NOMO-1 treated with dmso at 0.1 percent for 144 hours (cell line): Measurements from ENCODE around the gene FAM3D.

Experiments used
- DNase-seq: peaks from one replicate; lab custom pipeline; 2025; ENCODE audit not compliant: unreplicated experiment; lab: John Stamatoyannopoulos, UW

FAM3D gene

DNA sequence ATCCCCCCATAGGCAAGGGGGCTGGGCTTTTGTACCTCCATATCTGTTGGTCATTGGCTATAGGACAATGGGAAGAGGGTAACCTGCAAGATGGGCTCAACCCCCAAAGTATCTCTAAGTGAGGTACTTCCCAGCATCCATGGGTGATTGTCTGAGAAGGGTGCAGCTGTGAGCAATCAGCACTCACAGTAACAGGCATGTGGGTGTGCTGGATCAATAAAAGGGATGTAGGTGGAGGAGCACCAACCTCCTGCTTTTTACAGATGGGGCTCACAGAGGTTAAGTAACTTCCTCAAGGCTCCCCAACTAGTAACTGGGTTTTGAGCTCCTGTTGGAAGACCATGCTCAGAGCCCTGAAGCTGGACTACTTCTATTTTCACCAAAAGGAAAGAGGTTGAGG, 63.0 kb downstream of the FAM3D start:
- no peak for DNase-seq

DNA sequence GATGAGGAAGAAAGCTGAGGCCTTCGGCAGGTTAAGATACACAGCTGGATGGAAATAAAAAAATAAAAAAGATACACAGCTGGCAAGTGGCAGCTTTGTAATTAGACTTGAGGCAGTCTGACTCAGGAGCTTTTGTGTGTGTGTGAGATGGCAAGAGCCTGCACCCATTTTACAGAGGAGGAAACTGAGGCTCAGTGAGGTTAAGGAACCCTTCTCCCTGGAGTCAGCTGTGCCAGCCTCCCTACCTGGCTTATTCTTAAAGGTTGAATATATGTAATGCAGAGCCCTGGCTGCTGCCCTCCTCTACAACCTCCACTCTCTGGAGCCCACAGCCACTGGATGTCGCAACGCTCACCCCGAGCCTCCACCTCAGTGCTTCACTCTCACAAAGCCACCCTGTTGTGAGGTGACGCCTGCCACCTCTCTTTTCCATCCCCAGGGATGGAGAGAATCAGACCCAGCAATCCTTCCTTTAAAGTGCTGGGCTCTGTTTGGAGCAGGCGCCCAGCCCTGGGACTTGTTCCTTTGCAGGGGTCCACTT, 68.7 kb downstream of the FAM3D start:
- DNase-seq: no peak

DNA sequence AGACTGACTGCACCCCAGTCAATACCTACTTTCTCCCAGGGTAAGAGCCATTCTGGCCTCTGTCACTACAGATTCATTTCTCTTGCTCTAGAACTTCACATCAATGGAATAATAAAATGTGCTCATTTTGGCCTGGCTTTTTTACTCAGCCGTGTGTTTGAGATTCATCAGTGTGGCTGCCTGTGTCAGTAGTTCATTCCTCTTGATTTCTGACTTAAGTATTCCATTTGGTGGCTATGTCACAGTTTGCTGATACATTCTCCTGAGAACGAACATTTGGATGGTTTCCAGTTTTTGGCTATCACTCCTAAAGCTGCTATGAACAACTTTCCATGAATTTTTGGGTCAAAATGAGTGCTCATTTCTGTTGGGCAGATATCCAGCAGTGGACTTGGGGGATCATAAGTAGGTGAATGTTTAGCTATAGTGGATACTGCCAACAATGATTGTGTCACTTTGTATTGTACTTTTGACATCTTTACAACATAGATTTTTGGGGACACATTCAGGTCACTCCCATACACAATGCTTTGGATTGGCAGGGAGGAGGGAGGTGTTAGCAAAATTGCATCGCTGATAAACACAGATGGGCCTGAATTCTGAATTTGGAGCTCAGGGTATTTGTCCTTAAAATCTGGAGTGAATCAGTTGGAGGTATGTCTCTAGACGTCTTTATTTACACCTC, 69.6 kb downstream of the FAM3D start:
- no peak for DNase-seq

DNA sequence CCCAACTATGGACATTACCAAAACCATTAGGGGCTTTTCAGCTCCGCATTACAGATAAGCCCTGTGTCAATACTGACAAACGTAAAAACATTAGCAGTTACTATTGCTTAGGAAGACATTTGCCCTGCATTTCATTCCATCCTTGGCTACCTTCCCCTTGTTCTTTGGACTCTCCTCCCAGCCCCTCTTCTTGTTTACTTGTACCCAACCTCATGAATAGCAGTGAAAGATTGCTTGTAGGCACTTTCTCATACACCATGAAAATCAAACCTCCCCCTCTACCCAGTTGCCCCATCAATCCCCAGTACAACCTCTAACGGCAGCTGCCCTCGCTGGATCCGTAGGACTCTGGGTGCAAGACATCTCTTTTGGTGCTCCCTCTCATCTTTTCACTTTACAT, 72.5 kb downstream of the FAM3D start:
- no peak for DNase-seq

DNA sequence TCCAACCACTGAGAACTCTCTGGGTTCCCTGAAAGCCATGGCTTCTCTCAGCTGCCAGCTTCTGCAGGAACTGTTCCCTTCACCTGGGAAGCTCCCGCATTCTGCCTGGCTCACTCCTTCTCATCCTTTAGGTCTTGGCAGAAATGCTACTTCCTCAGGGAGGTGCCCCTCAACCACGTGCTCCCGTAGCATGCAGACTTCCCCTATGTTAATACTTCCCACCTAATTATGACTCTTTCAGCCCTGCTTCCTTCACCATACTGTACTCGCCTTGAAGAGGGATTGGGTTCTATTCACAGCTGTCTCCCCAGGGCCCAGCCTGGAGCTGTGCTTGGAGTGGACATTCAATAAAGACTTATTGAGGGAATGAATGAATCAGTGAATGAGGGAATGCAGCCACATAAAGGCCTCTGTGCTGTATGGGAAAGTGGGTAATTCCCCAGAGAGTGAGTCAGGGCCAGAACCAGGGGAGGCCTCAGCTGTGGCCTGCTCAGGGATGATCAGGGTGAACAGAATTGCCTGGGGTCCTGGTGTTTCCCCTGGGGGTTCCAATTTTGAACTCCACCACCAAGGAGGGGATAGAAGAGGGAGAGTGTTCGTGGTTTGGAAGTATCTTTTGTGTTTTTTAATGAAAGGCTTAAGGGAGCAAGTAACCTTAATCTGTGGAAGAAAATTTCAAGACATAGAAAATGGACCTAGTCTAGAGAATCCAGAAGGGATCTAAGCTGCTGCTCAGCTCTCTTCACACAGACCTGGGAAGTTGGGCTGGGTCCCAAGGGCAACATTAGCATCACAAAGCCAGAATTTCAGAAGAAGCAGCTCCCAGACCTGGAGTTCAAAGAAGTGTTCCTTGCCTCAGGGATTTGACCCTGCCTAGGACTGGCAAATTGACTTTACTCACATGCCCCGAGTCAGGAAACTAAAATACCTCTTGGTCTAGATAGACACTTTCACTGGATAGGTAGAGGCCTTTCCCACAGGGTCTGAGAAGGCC, 74.8 kb downstream of the FAM3D start:
- no peak for DNase-seq

DNA sequence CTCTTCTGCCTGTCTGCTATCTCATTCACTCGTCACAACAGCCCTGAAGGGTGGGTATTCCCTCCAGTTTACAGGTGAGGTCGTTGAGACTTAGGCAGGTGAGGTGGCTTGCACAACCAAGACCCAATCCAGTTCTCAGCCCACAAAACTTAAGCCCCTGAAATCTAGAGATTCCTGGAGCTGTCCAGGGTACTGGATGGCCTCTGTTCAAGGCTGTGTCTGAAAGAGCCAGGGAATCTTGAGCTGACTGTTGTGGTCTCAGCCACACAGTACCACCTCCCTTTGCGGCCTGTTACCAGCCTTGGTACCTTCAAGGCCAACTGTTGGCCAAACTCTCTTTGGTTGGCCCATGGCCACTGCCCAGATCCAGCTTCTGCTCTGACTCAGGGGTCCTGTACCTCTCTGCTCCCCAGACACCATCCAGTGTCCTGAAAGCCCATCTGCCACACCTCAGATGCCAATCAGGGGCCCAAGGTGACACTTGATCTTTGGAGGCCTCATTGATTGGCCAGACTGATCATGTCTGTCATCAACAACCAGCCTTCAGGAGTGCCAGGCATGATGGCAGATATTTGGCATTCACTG, 78.5 kb downstream of the FAM3D start:
- DNase-seq: no peak

DNA sequence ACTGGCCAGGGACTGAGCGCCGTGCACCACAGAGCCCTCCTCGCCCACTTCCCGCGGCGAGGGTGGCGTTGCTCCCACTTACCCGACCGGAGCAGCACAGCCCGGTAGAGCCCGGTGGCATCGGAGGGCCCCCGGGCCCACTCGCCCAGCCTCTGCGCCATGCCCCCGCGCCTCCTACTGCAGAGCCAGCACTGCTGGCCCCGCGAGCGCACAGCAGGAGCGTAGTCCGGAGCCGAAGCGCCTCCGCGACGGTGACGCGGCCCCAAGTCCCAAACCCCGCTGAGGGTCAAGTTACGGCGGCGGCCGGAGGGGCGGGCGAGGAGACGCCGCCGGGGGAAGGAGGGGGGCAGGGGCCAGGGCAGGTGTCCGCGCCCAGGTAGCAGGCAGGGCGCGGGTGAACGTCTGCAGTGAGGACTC, 79.8 kb downstream of the FAM3D start:
- no peak for DNase-seq

DNA sequence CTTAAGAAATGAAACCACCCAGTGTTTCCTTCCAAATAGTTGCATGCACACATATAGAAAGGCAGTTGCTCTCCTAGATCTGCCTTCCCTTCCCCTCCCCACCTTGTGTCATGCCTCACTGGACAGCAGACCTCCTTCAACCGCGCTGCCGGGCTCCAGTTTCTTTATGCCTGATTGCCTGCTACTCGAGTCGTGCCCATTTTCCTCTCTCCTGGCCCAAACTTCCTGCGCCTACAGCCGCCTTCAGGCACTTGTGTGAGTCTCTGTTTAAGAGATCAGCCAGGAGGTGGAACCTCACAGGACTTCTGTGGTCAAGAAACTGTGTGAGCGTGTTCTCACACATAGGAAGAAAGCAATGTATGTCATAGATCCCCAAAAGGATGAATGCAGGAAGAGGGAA, 80.6 kb downstream of the FAM3D start:
- no peak for DNase-seq

DNA sequence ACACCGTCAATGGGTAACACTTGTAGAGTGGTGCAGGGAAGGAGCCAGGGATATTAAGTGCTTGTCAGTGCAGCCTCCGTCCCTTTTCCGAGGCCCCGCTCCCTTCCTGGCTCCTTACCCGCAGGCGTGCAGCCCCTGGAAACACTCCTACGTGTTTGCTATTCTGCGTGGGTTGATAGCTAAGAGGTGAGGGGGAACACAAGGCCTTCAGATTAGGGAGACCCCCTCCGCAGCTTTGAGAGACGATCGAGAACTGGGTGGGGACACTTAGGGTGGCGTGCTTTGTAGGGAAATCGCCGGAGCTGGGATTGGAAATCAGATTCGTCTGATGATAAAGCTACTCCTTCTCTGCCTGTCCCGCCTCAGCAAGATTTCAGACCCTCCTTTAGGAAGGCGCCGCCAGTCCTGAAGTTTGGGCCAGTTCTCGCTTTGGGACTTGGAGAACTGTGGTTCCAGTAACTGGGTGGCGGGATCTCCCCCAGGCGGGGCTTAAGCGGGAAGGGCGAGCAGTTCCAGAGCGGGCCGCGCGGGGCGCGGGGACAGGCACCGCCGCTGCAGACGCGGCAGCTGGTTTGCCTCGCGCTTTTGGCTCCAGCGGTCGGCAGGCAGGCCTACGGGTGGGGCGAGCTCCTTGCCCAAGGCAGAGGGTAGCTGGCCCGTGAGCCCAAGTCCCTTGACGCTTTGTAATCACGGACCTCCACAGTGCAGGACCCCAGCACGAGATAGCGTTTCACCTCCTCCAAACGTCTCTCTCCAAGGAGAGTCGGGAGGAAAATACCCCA, 81.4 kb downstream of the FAM3D start:
- peak; percentile 65 for DNase-seq

DNA sequence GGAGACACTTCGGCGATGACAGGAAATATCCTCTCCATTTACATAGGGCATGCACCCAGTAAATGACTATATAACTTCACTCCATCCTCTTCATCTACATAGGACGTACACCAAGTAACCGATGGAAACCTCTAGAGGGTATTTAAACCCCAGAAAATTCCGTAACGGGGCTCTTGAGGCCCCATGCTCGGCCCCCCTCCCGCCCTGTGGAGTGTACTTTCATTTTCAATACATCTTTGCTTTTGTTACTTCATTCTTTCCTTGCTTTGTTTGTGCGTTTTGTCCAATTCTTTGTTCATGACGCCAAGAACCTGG, 81.9 kb downstream of the FAM3D start:
- DNase-seq: no peak
